SK-N-SH (cell line): ENCODE data around the gene GCH1.

Experiments used
- CTCF ChIP-seq: fragments of 200-600 bp; sonication (generic); IDR thresholded peaks from 2 replicates; pipeline ENCODE4 v1.6.1; 2017; ENCODE audit warnings: antibody characterized with exemption, mild to moderate bottlenecking, moderate library complexity
- MAX ChIP-seq: IDR thresholded peaks from 2 replicates; pipeline ENCODE4 v1.4.0; 2012; ENCODE audit warnings: low read depth
- PBX3 ChIP-seq: IDR thresholded peaks from 2 replicates; pipeline ENCODE4; 2012
- RCOR1 ChIP-seq: fragments of 150-350 bp; IDR thresholded peaks from 2 replicates; pipeline ENCODE4 v1.6.1; 2017; ENCODE audit warnings: antibody characterized with exemption, low read length
- TAF1 ChIP-seq: IDR thresholded peaks from 2 replicates; pipeline ENCODE4 v1.6.1; 2012; ENCODE audit warnings: low read depth, mild to moderate bottlenecking, low read length, moderate library complexity, borderline replicate concordance

- TF ChIP-seq CTCF (no peak), TAF1 (no peak), MAX (no peak), RCOR1 (no peak), PBX3 (no peak)
Measured at GRCh38 chr14:54813081-54813480, 89.5 kb downstream of the GCH1 start.
